ENCODE measurements around the gene THADA.

THADA gene

DNA sequence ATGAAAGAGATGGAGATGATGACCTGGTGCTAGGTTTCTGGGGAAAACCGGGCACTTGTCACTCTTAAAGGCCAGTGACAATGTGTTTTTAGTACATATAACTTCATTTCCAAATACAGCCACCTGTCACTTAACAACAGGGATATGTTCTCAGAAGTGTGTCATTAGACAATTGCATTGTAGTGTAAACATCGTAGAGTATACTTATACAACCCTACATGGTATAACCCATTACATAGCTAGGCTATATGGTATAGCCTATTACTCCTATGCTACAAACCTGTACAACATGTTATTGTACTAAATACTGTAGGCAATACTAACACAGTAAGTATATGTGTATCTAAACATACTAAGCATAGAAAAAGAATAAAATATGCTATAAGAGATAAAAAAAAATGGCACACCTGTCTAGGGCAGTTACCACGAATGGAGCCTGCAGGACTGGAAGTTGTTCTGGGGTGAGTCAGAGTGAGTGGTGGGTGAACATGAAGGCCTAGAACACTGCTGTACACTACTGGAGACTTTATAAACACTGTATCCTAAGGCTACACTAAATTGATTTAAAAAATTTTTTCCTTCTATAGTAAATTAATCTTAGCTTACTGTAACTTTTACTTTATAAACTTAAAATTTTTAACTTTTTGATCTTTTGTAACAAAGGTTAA lies 123.2 kb downstream of the THADA start:
- H3K27ac Mint-ChIP-seq = no peak overlapping the region
- peaks cover 2% of the 10 kb centered on the region for H3K4me1 Mint-ChIP-seq
- no peaks in the 10 kb centered on the region for H3K9me3 Mint-ChIP-seq
- CTCF ChIA-PET = interaction anchor here (0.6 kb wide), 1 partner anchor 746 kb away, joined by 3 read pairs; no protein-coding TSS in a partner anchor
- H3K4me3 Mint-ChIP-seq = no peak overlapping the region
- peaks cover 14% of the 10 kb centered on the region for H3K36me3 Mint-ChIP-seq
- no peaks in the 10 kb centered on the region for H3K27me3 Mint-ChIP-seq
- DNase-seq = no peak

DNA sequence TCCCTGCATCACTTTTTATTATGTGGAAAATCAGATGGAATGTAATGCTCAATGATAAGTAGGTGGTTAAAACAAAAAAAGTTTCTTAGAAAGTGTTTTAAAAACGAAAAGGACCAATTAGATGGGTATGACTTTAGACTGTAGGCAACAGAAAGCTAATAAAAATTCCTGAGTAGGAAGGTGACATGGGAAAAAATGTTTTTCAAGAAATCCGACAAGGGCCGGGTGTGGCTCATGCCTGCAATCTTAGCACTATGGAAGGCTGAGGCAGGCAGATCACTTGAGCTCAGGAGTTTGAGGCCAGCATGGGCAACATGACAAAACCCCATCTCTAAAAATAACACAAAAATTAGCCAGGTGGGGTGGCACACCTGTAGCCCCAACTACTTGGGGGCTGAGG lies 126.1 kb downstream of the THADA start:
- DNase-seq = no peak
- no peaks in the 10 kb centered on the region for H3K27me3 Mint-ChIP-seq
- no peak overlapping the region for H3K27ac Mint-ChIP-seq
- peaks cover 21% of the 10 kb centered on the region for H3K36me3 Mint-ChIP-seq
- peaks cover 2% of the 10 kb centered on the region for H3K4me1 Mint-ChIP-seq
- H3K9me3 Mint-ChIP-seq = no peaks in the 10 kb centered on the region
- CTCF ChIA-PET = no interaction called here
- H3K4me3 Mint-ChIP-seq = no peak overlapping the region

DNA sequence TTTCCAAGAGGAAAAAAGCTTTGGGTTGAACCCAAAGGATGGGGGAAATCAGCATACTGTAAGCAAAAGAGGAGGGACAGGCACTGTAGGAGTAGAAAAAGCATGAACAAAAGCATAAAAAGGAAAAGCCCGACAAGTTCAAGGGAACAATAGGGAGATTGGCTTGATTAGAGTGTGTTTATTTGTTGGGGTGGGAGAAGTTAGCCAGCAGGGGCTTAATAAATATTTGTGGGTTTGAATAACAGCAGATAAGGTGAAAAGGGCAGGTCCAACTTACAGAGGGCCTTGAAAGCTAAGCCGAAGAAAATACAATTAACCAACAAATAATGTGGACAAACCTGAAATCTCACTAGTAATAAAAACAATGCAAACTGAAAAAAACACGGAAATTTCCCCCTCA lies 126.7 kb downstream of the THADA start:
- H3K36me3 Mint-ChIP-seq = peaks cover 18% of the 10 kb centered on the region
- H3K27ac Mint-ChIP-seq = no peak overlapping the region
- H3K27me3 Mint-ChIP-seq = no peaks in the 10 kb centered on the region

DNA sequence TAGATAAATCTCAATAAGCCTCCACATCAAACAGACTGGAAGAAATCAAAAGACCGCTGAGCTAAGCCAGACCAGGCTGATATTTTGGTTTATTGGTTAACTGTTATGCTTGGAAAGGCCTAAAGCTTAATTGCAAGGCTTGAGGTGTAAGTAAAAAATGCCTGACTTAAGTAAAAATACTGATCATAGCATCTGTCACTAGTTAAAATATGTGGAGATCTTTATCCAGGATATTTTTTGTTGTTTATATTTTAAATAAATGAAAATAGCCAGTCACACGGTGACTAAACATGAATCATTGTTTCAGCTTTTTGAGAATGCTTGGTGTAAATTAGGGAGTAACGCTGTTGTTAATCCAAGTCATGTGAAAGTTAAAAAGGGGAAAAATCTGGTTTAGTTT lies 127.9 kb downstream of the THADA start:
- H3K36me3 Mint-ChIP-seq = peaks cover 16% of the 10 kb centered on the region
- no peak for DNase-seq
- CTCF ChIA-PET = interaction anchor here (0.8 to 1.7 kb wide), 2 partner anchors 17 to 20 kb away, joined by 4 to 7 read pairs; no protein-coding TSS in a partner anchor
- no peaks in the 10 kb centered on the region for H3K4me1 Mint-ChIP-seq
- H3K4me3 Mint-ChIP-seq = no peak overlapping the region
- no peaks in the 10 kb centered on the region for H3K9me3 Mint-ChIP-seq
- H3K27me3 Mint-ChIP-seq = no peaks in the 10 kb centered on the region
- H3K27ac Mint-ChIP-seq = no peak overlapping the region

More for the DNA sequence above, 126.7 kb downstream of the THADA start:
- CTCF ChIA-PET = no interaction called here
- Mint-ChIP-seq H3K4me1 (peaks cover 2% of the 10 kb centered on the region), H3K4me3 (no peak overlapping the region), H3K9me3 (no peaks in the 10 kb centered on the region)
- no peak for DNase-seq

DNA sequence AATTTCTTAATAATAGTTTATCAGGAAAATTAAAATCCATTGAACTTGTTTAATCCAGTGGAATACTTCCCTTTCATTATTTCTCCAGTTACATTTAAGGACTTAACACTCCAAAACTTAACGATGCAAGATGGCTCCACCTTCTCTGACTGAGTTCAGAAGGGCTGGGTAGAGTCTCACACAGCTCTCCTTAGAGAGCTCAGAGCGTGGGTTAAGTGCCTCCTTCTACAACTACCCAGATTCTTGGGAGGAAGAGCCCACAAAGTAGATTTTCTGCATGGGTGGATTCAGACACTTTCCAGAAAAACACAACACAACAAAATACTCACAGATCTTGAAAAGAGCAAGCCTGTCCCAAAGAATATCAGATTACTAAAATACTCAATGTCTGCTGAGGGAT lies 130.6 kb downstream of the THADA start:
- Mint-ChIP-seq H3K27me3 (no peaks in the 10 kb centered on the region), H3K4me1 (peaks cover 10% of the 10 kb centered on the region), H3K9me3 (no peaks in the 10 kb centered on the region), H3K36me3 (peaks cover 13% of the 10 kb centered on the region), H3K27ac (no peak overlapping the region), H3K4me3 (no peak overlapping the region)
- CTCF ChIA-PET = no interaction called here
- DNase-seq = no peak

DNA sequence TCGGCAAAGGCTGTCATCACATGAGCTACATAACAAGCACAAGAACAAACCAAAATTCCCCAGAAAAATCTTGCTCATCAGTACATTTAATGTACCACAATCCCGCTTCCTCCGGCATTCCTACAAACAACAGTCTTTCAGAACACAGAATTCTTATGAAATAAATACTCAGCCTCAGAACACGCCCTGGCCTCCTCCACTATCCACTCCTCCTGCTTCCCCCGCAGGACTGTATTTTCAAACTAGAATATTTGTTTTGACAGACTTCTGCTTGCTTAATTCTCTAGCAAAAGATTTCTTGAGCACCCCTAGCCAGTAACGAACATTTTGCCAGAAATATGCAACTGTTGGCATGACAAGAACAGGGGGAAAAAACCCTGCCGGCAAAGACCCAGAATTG lies 131.2 kb downstream of the THADA start:
- peaks cover 13% of the 10 kb centered on the region for H3K36me3 Mint-ChIP-seq
- H3K4me3 Mint-ChIP-seq = no peak overlapping the region
- no peaks in the 10 kb centered on the region for H3K9me3 Mint-ChIP-seq
- no peaks in the 10 kb centered on the region for H3K27me3 Mint-ChIP-seq
- CTCF ChIA-PET = interaction anchor here (0.7 kb wide), 1 partner anchor 10 kb away, joined by 4 read pairs; no protein-coding TSS in a partner anchor
- no peak for DNase-seq
- peaks cover 10% of the 10 kb centered on the region for H3K4me1 Mint-ChIP-seq
- H3K27ac Mint-ChIP-seq = no peak overlapping the region

DNA sequence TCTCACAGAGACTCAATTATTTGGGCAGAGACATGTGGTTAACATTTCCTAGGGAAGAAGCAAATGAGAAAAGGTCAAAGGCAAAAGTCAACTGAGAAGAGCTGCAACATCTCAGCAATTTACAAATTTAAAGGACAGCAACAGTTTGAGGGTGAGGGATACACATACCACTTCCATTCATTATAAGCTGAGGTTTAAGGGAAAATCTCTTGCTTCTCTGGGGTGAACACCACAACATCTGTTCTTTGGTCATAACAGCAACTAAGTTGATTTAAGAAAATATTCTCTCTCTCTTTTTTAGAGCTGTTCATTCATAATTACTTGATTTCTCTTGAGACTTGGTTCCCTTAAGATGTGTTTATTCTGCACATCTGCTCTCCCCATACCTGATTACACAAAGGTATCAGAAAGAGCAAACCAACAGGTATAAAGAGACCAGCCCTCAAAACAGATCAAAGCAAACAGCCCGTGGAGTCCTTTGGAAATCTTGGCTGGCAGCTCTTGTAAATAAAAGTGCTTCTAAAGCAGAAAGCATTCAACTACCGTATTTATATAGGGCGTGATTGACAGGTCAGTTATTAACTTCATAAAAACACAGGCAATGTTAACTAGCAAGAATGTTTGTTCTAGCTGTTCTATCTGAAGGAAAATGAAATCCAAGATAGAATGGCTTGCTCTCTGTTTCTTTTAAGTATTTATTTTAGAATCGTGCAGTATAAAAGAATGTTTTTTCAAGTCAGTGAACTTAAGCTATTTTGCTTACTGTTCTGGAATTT lies 132.8 kb downstream of the THADA start:
- H3K9me3 Mint-ChIP-seq = no peaks in the 10 kb centered on the region
- DNase-seq = no peak
- H3K4me3 Mint-ChIP-seq = no peak overlapping the region
- CTCF ChIA-PET = interaction anchor here (0.6 kb wide), 1 partner anchor 78 kb away, joined by 3 read pairs; no protein-coding TSS in a partner anchor
- H3K27ac Mint-ChIP-seq = no peak overlapping the region
- H3K36me3 Mint-ChIP-seq = peaks cover 16% of the 10 kb centered on the region
- peaks cover 10% of the 10 kb centered on the region for H3K4me1 Mint-ChIP-seq
- H3K27me3 Mint-ChIP-seq = no peaks in the 10 kb centered on the region

DNA sequence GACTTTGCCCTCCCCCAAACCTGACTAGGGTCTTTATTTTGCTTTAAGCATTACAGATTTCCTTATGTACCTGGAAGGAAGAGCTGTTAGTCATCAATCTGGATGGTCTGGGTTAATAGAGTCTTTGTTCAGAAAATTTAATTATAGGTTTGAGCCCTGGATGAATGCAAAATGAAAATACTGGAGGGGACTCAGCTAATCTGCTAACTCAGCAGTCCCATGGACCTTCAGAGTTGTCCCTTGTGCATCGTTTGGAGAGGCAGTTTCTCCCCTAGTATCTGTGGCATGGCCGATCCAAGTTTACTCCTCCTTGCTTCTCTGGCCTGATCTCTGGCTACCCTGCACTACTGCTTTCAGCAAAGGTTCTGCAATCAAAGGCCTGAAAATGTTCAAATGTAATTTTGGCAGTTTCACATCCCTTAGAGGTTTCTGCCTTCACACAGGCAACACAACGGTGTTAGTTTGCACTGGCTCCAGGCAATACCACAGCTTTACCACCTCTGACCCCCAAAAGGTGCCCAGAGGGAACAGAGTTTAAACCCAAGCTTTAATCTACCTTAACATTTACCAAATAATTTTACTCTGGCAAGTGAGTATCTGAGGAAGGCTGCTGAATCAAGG lies 134.3 kb downstream of the THADA start:
- Mint-ChIP-seq H3K9me3 (no peaks in the 10 kb centered on the region), H3K4me1 (peaks cover 10% of the 10 kb centered on the region), H3K27ac (no peak overlapping the region), H3K4me3 (no peak overlapping the region), H3K36me3 (peaks cover 15% of the 10 kb centered on the region), H3K27me3 (no peaks in the 10 kb centered on the region)
- CTCF ChIA-PET = no interaction called here
- no peak for DNase-seq

DNA sequence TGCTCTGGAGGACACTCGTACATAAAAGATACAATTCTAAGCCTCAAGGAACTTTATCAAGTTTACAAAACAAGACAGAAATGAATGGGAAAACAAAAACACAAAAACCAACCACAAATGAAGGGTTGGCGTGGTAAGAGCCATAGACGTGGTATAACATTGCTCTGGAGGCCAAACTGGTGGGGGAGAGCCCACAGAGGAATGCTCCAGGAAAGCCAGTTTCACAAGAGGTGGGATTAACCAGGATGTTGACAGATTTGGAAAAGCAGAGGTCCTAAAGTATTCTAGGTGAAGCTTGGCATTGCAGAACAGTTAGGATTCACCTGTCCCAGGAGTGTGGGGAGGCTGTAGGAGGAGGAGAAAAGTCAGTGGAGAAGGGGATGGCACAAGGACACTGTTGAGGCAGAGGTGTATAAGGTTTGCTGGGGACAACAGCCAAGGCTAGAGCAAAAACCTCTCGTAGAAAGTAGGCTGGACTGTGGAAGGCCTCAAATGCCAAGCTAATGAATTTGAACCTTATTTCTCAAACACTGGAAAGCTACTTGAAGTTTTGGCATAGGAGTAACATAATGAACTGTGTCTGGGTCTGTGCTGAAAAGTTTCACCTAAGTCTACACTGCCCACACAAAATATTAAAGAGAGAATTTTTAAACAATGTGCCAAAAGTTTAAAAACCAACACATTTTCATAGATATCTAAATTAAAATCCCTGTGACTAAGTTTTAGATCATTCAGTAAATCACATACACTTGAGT lies 135.1 kb downstream of the THADA start:
- peaks cover 10% of the 10 kb centered on the region for H3K36me3 Mint-ChIP-seq
- H3K27ac Mint-ChIP-seq = no peak overlapping the region
- H3K4me1 Mint-ChIP-seq = peaks cover 12% of the 10 kb centered on the region
- H3K9me3 Mint-ChIP-seq = no peaks in the 10 kb centered on the region
- H3K4me3 Mint-ChIP-seq = no peak overlapping the region
- DNase-seq = no peak
- CTCF ChIA-PET = interaction anchor here (1.5 kb wide), 1 partner anchor 13 kb away, joined by 3 read pairs; no protein-coding TSS in a partner anchor
- H3K27me3 Mint-ChIP-seq = no peaks in the 10 kb centered on the region

DNA sequence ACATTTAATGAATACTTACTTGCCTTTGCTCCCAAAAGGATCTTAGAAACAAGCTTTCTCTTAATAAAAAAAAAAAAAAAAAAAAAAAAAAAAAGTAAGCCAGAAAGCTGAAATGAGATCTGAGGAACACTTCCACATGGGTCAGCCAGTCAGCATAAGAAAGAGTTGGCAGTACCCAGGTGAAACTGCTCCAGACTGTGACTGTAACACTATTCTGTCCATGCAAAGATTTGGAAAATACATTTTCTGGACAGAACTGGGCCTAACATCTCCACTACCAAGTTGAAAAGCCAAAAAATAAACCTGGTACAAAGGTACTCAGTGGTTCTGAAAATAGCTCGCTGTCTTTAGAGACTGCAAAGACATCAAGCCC lies 135.7 kb downstream of the THADA start:
- Mint-ChIP-seq H3K36me3 (peaks cover 7% of the 10 kb centered on the region), H3K9me3 (no peaks in the 10 kb centered on the region), H3K27ac (no peak overlapping the region), H3K27me3 (no peaks in the 10 kb centered on the region), H3K4me1 (peaks cover 17% of the 10 kb centered on the region), H3K4me3 (no peak overlapping the region)
- DNase-seq = no peak
- CTCF ChIA-PET = interaction anchor here (0.6 to 1.5 kb wide), 2 partner anchors 14 to 486 kb away, joined by 3 read pairs; no protein-coding TSS in a partner anchor

DNA sequence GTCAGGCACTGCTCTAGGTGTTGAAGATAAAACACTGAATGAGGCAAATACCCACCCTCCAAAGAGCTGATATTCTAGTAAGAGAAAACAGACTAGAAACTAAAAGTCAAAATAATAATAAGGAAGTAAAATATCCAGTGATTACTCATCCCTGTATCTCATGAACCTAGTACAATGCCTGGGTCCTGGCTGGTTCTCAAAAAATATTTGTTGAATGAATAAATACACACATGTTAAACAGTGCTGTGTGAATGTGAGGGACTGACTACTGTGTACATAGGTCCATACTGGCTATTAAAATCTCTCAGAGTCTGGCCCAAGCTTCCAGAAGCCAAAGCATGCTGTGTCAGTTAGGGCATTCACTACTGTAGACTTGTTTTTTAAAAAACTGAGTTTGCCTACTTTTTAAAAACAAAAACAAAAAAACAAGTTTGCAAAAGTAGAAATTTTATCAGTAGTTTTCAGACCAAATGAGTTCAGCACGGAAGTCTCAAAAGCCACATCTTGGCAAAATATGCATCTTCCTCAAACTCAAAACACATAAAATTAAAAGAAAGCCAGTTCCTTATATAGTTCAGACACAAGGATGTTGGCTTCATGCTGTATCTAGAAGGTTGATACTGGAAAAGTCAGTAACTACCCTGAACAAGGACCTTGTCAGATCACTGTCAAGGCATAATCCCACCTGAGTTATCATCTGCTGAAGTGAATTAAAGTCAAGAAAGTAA lies 136.2 kb downstream of the THADA start:
- H3K4me3 Mint-ChIP-seq = no peak overlapping the region
- peaks cover 7% of the 10 kb centered on the region for H3K36me3 Mint-ChIP-seq
- CTCF ChIA-PET = interaction anchor here (0.6 to 1.5 kb wide), 3 partner anchors 14 to 485 kb away, joined by 3 read pairs; no protein-coding TSS in a partner anchor
- no peak overlapping the region for H3K27ac Mint-ChIP-seq
- H3K9me3 Mint-ChIP-seq = no peaks in the 10 kb centered on the region
- no peaks in the 10 kb centered on the region for H3K27me3 Mint-ChIP-seq
- peaks cover 17% of the 10 kb centered on the region for H3K4me1 Mint-ChIP-seq
- no peak for DNase-seq

DNA sequence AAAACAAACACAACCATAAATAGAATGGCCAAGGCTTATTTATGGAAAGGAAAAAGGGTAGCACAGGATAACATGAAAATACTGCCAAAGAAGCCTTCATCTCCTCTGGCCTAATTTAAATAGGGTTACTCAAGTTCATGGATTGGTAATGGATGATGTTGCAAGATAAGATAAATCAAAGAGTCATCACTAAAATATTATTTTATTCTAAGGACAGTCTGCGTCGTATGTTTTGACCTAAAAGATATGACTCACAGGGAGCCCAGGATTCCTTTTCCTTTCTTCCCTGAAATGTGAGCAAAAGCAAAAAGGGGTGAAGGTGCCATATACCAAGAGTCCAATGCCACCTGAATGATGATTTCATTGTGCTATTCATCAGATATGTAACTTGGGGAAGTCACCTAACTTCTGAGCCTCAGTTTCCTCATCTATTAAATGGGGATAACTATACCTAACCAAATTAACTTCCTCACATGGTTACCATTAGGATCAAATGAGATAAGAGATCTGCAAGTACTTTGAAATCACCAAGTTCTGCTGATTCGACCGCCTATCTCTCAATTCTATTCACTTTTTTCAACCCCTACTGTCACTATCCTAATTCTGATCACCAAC lies 137.7 kb downstream of the THADA start:
- Mint-ChIP-seq H3K27me3 (no peaks in the 10 kb centered on the region), H3K4me1 (peaks cover 17% of the 10 kb centered on the region), H3K9me3 (no peaks in the 10 kb centered on the region), H3K36me3 (peaks cover 8% of the 10 kb centered on the region), H3K4me3 (no peak overlapping the region), H3K27ac (no peak overlapping the region)
- no peak for DNase-seq
- CTCF ChIA-PET = no interaction called here

All from activated naive CD4-positive, alpha-beta T cell treated with anti-CD3 and anti-CD28 coated beads, Interleukin-2, amount 10 ng/mL, durations not matched to agents 7 days and 5 days (primary cell).